Smooth muscle cell (in vitro differentiated cells): ENCODE measurements around the gene DIP2C. TPM values are rescaled to one million over a fixed set of nuclear protein-coding genes. Genes with fewer than 3 reads are reported as not detected.

Experiments
- DNase-seq: peaks from one replicate; lab custom pipeline; 2025; ENCODE audit not compliant: unreplicated experiment; lab: John Stamatoyannopoulos, UW
- H2AFZ ChIP-seq: fragments of 200-600 bp; sonication (generic); 2 replicates; pipeline ENCODE4 v1.6.0; 2016; ENCODE audit warnings: antibody characterized with exemption, low read depth, mild to moderate bottlenecking
- H3F3A ChIP-seq: fragments of 200-600 bp; sonication (generic); 2 replicates; pipeline ENCODE4 v1.6.0; 2017; ENCODE audit warnings: antibody characterized with exemption, low read depth
- H3K27ac ChIP-seq: fragments of 200-600 bp; sonication (generic); 2 replicates; pipeline ENCODE4 v1.5.1; 2016; ENCODE audit warnings: low read depth, mild to moderate bottlenecking
- H3K27me3 ChIP-seq: fragments of 200-600 bp; sonication (generic); 2 replicates; pipeline ENCODE4 v1.6.1; 2016; ENCODE audit warnings: low read depth, mild to moderate bottlenecking
- H3K36me3 ChIP-seq: fragments of 200-600 bp; sonication (generic); 2 replicates; pipeline ENCODE4 v1.5.1; 2016; ENCODE audit warnings: low read depth
- H3K4me1 ChIP-seq: fragments of 200-600 bp; sonication (generic); 2 replicates; pipeline ENCODE4 v1.5.1; 2016; ENCODE audit warnings: low read depth
- H3K4me2 ChIP-seq: fragments of 200-600 bp; sonication (generic); 2 replicates; pipeline ENCODE4 v1.6.0; 2016; ENCODE audit warnings: mild to moderate bottlenecking
- H3K4me3 ChIP-seq: fragments of 200-600 bp; sonication (generic); 2 replicates; pipeline ENCODE4 v1.5.1; 2016; ENCODE audit warnings: mild to moderate bottlenecking
- H3K79me2 ChIP-seq: fragments of 200-600 bp; sonication (generic); 2 replicates; pipeline ENCODE4 v1.6.0; 2016; ENCODE audit warnings: low read depth, mild to moderate bottlenecking
- H3K9ac ChIP-seq: fragments of 200-600 bp; sonication (generic); 2 replicates; pipeline ENCODE4 v1.6.0; 2016; ENCODE audit warnings: low read depth
- H3K9me3 ChIP-seq: fragments of 200-600 bp; sonication (generic); replicated peaks from 2 replicates; pipeline ENCODE4 v1.5.1; 2016; ENCODE audit warnings: low read depth
- H4K20me1 ChIP-seq: fragments of 200-600 bp; sonication (generic); 2 replicates; pipeline ENCODE4 v1.6.0; 2016; ENCODE audit warnings: low read depth
- WGBS: methylation state at CpG from one replicate; pipeline ENCODE4 v1.1.7; 2016; ENCODE audit warnings: low lambda C conversion rate; 5-methylcytosine and 5-hydroxymethylcytosine counted together
- polyA plus RNA-seq: library from polyadenylated mRNA; unstranded; fragments of >200 nt; fragmentation: Nextera tagmentation; extraction: Ambion mirVana; gene quantifications from 2 replicates; pipeline ENCODE4 v1.2.1, GENCODE V29; 2016
- total RNA-seq: library from RNA; depleted of rRNA; stranded (reverse); fragments of >200 nt; gene quantifications from 2 replicates; pipeline ENCODE4 v1.2.3, GENCODE V29; 2014
- TF ChIP-seq, protein P1 (sequence below): fragments of 200-600 bp; sonication (generic); IDR thresholded peaks from 2 replicates; pipeline ENCODE4 v1.5.1; 2017; ENCODE audit warnings: borderline replicate concordance, mild to moderate bottlenecking, antibody characterized with exemption; ENCODE audit not compliant: insufficient read depth, poor library complexity, severe bottlenecking

DIP2C gene
- total and polyA plus RNA-seq, 2 experiments from 2014 or later, result 14.9 to 15.3 TPM

DNA sequence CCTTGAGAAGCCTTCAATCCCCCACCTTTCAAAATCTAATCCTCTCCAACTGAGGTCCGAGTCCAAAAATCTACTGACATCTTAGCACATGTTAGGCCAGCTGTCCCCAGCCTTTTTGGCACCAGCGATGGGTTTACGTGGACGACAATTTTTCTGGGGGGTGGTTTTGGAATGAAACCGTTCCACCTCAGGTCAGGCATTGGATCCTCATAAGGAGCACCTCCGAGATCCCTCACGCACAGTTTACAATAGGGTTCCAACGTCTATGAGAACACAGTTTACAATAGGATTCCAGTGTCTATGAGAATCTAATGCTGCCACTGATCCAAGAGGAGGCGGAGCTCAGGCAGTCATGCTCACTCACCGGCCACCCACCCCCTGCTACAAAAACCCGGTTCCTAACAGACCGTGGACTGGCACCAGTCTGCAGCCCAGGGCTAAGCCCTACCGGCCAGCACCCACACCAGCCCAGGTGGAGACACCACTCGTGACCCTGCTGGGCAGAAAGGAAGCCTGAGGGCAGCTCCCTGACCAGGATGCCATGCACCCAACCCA lies 107.6 kb downstream of the DIP2C start:
- Histone ChIP-seq H3K79me2 (peaks cover 83% of the 10 kb centered on the region), H2AFZ (no peak overlapping the region), H3K9ac (no peak overlapping the region), H3K9me3 (no peaks in the 10 kb centered on the region), H3F3A (peaks cover 18% of the 10 kb centered on the region), H3K4me2 (no peak overlapping the region), H4K20me1 (peaks cover 100% of the 10 kb centered on the region), H3K36me3 (no peaks in the 10 kb centered on the region), H3K27ac (no peak overlapping the region), H3K27me3 (no peaks in the 10 kb centered on the region), H3K4me1 (no peaks in the 10 kb centered on the region), H3K4me3 (no peak overlapping the region)
- DNase-seq, result no peak
- TF ChIP-seq, protein P1, sequence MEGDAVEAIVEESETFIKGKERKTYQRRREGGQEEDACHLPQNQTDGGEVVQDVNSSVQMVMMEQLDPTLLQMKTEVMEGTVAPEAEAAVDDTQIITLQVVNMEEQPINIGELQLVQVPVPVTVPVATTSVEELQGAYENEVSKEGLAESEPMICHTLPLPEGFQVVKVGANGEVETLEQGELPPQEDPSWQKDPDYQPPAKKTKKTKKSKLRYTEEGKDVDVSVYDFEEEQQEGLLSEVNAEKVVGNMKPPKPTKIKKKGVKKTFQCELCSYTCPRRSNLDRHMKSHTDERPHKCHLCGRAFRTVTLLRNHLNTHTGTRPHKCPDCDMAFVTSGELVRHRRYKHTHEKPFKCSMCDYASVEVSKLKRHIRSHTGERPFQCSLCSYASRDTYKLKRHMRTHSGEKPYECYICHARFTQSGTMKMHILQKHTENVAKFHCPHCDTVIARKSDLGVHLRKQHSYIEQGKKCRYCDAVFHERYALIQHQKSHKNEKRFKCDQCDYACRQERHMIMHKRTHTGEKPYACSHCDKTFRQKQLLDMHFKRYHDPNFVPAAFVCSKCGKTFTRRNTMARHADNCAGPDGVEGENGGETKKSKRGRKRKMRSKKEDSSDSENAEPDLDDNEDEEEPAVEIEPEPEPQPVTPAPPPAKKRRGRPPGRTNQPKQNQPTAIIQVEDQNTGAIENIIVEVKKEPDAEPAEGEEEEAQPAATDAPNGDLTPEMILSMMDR, result no peak
- 77% methylated on average over 14 of the region's 14 CpGs for WGBS

DNA sequence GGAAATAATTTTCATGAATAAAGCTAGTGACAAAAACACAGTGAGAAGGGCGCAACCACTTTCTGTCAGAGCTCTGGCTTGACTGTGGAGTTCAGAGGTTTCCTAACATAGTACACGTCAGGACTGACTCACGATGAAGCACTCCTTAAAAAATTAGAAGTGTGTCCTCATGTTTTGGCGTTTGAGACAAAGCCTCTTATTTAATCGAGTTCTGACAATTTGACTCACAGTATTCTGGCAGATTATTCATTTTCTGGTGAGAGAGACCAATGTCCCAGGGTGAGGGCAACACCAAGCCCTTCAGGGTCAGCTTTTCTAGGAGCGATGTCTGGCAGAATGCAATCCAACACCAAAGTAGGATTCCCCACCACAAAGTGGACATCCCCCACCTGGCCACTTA lies 108.7 kb downstream of the DIP2C start:
- WGBS, result 54% methylated on average over 6 of the region's 6 CpGs
- no peak overlapping the region for H3K4me3 ChIP-seq
- peaks cover 100% of the 10 kb centered on the region for H4K20me1 ChIP-seq
- no peaks in the 10 kb centered on the region for H3K36me3 ChIP-seq
- no peak overlapping the region for H3K4me2 ChIP-seq
- no peaks in the 10 kb centered on the region for H3K9me3 ChIP-seq
- no peaks in the 10 kb centered on the region for H3K4me1 ChIP-seq
- peak overlapping the region; percentile 21 for H3K9ac ChIP-seq
- no peak overlapping the region for H2AFZ ChIP-seq
- TF ChIP-seq, protein P1, result no peak
- no peak for DNase-seq
- H3F3A ChIP-seq, result peaks cover 18% of the 10 kb centered on the region
- peaks cover 81% of the 10 kb centered on the region for H3K79me2 ChIP-seq
- H3K27me3 ChIP-seq, result no peaks in the 10 kb centered on the region
- peak overlapping the region; percentile 69 for H3K27ac ChIP-seq

DNA sequence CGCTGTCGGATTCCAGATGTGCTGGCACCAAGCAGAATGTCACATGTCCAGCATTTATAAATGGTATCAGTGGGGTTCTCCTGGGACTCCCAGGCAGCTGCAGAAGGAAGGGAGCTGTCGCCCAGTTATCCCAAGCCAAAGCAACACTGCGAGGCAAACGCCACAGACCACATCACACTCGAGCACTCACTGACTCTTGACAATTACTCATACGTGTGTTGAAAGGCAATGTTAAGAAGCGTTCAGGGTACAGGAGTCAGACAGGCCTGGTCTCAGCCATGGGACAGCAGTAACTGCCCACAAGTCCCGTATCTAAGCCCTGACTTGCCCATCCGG lies 113.4 kb downstream of the DIP2C start:
- no peaks in the 10 kb centered on the region for H3K27me3 ChIP-seq
- H3K4me2 ChIP-seq, result no peak overlapping the region
- H3K27ac ChIP-seq, result no peak overlapping the region
- H3K4me3 ChIP-seq, result no peak overlapping the region
- no peak for DNase-seq
- no peaks in the 10 kb centered on the region for H3K4me1 ChIP-seq
- 61% methylated on average over 10 of the region's 10 CpGs for WGBS
- H4K20me1 ChIP-seq, result peaks cover 100% of the 10 kb centered on the region
- TF ChIP-seq, protein P1, result no peak
- no peaks in the 10 kb centered on the region for H3K9me3 ChIP-seq
- no peak overlapping the region for H2AFZ ChIP-seq
- no peaks in the 10 kb centered on the region for H3K36me3 ChIP-seq
- peaks cover 83% of the 10 kb centered on the region for H3K79me2 ChIP-seq
- no peak overlapping the region for H3K9ac ChIP-seq
- peaks cover 17% of the 10 kb centered on the region for H3F3A ChIP-seq

DNA sequence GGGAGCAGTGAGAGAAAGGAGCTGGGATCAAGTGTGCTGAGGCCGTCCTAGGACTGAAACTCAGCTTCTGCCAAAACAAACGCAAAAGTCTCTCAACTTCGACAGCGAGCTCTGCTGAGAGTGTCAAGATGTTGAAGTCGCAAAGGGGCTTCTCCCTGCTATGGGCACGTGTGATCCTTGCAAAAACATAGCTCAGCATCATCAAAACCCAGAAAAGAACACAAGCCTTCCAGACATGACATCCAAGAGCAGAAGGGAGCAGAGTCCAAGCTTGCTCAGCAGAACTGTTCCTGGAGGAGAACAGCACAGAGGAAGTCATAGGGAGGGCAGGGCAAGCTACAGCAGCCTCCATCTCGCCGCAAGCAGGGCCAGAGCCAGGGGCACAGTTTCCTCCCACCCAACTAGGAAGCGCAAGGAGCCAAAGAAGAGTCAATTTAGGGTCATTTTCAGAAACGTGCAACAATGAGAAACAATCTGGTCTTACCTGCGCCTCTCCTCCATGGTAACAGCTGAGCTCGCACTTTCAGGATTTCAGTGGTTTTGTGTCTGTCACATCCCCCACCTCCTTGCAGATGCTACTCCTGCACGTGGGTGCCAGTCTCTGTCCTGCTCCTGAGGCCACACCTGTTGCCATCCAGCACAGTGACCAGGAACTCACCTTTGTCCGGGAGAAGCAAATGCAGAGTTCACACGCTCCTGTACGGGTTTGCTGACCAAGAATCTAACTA lies 113.9 kb downstream of the DIP2C start:
- H3K79me2 ChIP-seq, result peaks cover 89% of the 10 kb centered on the region
- H3K4me2 ChIP-seq, result no peak overlapping the region
- no peak overlapping the region for H3K4me3 ChIP-seq
- no peak for DNase-seq
- H3K9ac ChIP-seq, result no peak overlapping the region
- H4K20me1 ChIP-seq, result peaks cover 100% of the 10 kb centered on the region
- 88% methylated on average over 16 of the region's 16 CpGs for WGBS
- TF ChIP-seq, protein P1, result no peak
- no peaks in the 10 kb centered on the region for H3K36me3 ChIP-seq
- no peak overlapping the region for H3K27ac ChIP-seq
- no peaks in the 10 kb centered on the region for H3K4me1 ChIP-seq
- no peaks in the 10 kb centered on the region for H3K27me3 ChIP-seq
- H3K9me3 ChIP-seq, result no peaks in the 10 kb centered on the region
- peaks cover 12% of the 10 kb centered on the region for H3F3A ChIP-seq
- no peak overlapping the region for H2AFZ ChIP-seq
